GM18861 (cell line): Measurements from ENCODE around the gene IGSF21.
"Not testable (repeated sequence)": the region's sequence is repeated elsewhere in the genome, so short reads cannot be mapped to it uniquely, and the experiment has no call there.

Experiments
- ATAC-seq: cut with Tn5 transposase; IDR thresholded peaks from one replicate; pipeline ENCODE4 v1.9.1; 2021; ENCODE audit not compliant: unreplicated experiment

IGSF21 gene

DNA sequence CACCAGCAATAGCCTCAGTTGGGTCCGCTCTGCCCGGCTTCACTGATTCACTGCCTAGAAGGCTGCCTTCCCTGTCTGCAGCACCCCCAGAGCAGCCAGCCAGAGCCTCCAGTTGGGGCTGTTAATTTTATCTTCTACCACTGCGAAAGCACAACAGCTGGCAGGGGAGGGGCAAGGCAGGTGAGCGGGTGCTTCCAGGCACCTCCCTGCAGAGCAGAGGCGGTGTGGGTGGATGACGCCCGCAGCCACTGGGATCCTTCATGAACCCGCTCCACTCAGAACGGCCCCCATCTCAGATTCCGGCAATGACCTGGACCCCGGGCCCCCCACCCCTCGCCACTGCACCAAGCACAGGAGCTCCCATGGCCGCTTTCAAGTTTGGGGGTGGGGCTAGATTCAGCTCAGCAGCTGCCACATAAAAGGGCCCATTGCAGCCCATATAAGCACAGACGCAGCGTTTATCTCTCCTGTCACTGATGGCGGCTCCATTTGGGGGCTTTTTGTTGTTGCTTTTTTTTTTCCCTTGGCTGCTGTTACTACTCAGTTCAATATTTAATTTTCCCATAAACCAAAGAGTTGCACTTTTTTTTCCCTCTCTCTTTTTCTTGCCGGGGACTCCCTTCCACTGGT is 245.2 kb downstream of the IGSF21 start:
- ATAC-seq: no peak

- ATAC-seq: no peak
Measured at GRCh38 chr1:18353528-18353927, 245.9 kb downstream of the IGSF21 start.

- no peak for ATAC-seq
Measured at GRCh38 chr1:18353992-18354391, 246.4 kb downstream of the IGSF21 start.

DNA sequence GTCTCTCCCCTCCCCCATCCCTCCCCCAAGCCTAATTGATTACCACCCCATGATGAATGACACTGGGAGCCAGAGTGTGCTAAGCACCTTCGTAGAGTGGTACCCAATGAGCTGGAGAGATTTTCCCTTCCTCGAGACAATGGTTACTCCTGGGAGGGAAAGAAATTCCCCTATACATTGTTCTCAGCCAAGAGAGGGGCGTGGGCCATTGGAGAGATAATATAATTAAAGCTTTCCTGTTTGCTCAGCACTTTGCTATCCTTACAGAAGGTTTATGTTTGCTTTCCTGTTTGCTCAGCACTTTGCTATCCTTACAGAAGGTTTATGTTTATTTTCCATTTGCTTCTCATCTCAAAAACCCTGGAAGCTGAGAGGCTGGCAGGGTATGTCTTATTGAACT is 247.0 kb downstream of the IGSF21 start:
- ATAC-seq: no peak

DNA sequence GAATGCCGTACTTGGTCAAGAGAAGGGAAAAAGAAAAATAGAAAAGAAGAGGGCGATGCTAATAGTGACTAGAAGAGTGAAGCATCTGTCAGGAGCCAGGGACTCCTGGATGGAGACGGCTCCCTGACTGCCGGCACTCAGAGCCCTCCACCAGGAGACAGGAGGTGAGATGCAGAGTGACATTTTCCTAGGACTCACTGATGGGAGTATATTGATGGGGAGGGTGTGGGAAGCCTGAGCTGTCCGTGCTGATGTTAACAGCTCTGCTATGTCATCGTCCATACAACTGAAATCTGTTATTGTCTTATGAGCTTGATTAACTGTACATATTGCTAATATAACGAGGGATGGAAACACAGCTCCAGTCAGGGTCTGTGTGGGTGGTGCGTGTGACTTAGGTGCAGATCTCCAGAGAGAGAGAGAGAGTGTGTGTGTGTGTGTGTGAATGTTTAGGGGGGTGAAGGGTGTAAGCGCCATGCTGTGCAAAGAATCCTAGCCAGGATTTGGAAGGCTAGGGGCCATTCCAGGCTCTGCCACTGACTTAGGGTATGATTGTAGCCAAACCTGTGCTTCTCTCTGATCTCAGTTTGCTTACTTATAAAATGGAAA is 250.1 kb downstream of the IGSF21 start:
- no peak for ATAC-seq

DNA sequence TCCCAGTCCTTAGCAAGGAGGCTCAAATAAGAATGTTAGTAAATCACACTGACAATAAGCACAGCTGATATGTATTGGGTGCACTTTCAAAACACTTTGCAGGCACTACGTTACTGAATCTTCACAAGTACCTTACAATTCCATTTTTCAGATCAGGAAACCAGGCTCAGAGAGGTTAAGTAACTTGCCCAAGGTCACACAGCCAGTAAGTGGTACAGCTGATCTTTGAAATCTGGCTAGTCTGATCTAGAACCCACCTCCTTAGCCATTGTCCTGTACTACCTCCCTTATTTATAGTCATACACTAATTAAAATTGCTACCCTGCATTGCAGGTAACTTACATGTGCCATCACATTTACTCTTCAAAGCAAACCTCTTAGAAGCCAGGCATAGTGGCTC is 251.0 kb downstream of the IGSF21 start:
- ATAC-seq: no peak

DNA sequence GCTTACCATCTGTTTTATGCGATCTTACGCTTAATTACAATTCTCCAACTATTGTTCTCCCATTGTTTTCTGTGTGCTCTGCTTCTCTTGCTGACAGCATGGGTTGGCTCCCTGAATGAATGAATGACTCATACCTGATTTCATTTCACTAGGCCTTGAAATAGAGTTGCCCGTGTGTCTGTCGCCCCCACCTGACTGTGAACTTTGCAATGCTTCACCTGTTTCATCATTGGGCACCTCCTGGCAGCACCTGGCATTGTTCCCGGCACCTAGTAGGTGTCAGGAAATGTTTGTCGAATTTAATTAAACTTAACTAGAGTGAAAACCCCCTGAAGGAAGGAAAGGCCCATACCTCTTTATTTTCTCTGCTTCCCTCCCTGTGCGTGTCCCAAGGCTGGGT is 252.7 kb downstream of the IGSF21 start:
- ATAC-seq: no peak

DNA sequence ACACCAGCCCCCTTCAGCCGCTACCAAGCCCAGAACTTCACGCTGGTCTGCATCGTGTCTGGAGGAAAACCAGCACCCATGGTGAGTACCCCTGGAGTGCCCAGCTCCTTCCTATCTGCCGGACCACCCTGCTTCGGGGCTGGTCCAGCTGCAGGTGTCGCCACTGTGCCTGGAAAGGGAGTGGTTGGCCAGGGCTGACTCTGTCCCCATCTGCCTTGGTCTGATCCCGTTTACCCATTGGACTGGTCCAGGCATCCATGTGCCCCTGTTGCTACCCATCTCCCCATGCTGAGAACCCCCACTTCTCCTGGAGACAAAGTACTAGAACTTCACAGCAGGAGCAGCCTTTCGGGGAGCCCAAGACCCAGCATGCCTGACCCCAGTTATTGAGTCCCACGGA is 254.6 kb downstream of the IGSF21 start:
- ATAC-seq: no peak

DNA sequence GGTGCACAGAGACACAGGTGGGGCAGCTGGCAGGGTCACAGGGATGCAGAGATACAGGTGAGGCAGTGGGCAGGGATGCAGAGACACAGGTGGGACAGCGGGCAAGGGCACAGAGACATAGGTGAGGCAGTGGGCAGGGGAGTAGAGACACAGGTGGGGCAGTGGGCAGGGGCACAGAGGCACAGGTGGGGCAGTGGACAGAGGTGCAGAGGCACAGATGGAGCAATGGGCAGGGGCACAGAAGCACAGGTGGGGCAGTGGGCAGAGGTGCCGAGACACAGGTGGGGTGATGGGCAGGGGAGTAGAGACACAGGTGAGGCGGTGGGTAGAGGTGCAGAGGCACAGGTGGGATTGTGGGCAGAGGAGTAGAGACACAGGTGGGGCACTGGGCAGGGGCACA is 255.8 kb downstream of the IGSF21 start:
- ATAC-seq: no peak

- no peak for ATAC-seq
Measured at GRCh38 chr1:18365099-18365705, 257.6 kb downstream of the IGSF21 start.

DNA sequence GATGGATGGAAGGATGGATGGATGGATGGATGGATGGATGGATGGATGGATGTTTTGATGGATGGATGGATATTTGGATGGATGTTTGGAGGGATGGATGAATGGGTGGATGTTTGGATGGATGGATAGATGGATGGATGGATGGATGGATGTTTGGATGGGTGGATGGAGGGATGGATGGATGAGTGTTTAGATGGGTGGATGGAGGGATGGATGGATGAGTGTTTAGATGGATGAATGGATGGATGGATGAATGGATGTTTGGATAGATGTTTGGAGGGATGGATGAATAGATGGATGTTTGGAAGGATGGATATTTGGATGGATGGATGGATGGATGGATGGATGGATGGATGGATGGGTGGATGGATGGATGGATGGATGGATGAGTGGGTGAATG is 264.9 kb downstream of the IGSF21 start:
- not testable (repeated sequence) for ATAC-seq

- no peak for ATAC-seq
Measured at GRCh38 chr1:18373151-18373550, 265.6 kb downstream of the IGSF21 start.

DNA sequence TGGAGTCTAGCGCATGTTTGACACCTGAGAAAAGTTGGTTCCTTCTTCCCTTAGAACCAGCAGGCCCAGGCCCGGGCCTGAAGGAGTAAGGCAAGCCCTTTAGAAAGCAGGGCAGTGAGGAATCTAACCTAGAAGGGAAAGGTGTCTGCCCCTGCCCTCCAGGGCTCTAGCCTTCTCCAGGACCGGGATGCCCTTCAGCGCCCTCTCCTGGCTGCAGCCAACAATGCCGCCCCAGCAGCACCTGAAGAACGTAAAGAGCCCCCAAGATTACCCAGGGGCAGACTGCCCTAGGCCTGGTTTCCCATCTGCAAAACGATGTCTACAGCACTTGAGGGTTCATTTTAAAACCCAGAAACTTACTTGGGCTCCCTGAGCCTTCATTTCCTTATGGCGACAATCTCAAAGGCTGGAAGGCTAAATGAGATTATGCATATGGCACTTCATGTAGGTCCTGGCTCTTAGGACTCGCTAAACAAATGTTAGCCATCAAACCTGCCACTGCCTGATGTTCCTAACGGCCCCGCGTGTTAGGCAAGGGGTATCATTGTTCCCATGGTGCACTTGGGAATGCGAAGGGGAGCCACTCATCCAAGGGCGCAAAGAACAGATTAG is 266.4 kb downstream of the IGSF21 start:
- no peak for ATAC-seq

- ATAC-seq: no peak
Measured at GRCh38 chr1:18376661-18377060, 269.1 kb downstream of the IGSF21 start.

DNA sequence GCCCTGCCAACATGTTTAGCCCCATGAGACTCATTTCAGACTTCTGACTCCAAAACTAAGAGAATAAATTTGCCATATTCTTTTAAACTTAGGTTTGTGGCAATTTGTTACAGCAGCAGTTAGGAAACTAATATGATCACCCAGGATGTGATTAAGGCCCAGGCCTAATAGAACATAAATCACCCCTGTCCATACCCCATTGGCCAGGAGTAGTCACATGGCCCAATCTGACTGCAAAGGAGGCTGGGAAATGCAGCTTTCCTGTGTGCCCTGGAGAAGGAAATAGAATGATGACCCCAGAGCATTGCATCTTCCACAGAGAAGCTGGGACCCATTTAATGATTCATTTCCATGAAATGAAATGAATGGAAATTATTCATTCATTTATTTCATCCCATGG is 272.7 kb downstream of the IGSF21 start:
- ATAC-seq: no peak

DNA sequence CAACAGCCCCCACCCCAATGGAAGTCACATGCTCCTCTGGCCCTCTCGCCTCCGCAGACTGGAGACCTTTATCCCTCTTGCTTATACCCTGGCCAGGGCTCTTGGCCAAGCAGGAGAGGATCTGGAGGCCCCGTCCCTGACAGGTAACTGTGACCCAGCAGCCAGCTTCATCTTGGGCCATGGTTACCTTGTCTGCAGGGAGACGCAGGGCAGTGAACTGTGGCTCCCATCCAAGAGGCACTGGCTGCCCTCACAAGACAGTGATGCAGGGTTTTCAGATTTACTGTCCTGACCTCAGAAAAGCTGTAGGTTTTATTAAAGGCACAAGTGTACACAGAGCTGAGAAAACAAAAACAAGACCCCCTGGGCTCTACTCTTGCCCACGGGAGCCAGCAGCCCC is 276.5 kb downstream of the IGSF21 start:
- no peak for ATAC-seq

DNA sequence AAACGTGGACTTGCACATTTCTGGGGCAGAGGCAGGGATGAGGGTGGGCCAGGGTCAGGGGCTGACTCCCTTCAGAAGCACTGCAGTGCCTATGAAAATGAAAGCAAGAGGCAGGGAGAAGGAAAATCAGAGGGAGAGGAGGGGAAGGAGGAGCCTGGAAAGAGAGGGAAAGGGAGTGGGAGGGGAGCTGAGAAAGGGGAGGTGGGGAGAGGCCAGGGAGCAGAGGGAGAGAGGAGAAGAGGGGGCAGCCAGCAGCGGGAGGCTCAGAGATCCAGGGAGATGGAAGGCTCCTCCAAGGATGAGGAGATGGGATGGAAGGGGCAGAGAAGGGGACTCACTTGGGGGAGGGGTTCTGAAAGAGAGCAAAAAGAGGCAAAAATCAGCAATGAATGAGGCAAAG is 276.9 kb downstream of the IGSF21 start:
- no peak for ATAC-seq

DNA sequence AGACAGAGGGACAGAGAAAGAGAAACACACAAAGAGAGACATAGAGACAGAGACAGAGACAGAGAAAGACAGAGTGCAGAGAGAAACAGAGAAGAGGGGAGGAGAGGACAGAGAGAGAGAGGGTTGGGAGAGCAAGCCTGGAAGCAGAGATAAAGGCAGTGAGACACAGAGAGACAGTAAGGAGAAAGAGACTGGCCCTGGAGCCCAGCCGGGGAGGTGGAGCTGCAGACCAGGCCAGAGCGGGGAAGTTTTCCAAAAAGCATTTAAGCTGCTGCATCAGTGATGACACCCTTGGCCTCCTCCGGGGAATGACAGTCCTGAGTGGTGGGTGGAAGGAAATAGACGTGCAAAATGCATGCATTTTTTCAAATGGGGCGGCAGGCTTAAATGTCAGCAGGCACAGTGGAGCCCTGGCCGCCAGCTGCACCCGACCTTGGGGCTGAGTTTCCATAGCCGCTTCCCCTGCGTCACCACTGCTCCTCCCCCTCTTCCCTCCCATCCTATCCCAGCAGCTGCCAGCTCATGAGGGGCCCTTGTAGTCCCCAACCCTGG is 277.7 kb downstream of the IGSF21 start:
- ATAC-seq: no peak

GRCh38 chr1:18386591-18386990 is 279.0 kb downstream of the IGSF21 start:
- ATAC-seq: no peak

DNA sequence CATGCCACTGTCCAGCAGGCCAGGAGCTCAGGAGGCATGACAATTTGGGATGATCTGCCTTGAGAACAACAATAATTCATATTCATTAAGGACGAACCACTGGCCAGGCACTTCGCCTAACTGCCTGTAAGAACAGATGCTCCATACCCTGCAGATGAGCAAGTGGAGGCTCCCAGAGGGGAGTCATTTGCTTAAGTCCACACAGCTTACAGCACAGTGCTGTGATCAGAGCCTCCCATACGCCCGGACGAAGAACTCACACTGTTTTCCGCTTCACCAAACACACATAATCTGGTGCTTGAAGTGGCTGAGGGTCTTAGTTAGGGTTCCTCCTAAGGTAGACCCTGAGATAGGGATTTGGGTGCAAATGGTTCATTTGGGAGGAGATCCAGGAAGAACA is 279.7 kb downstream of the IGSF21 start:
- no peak for ATAC-seq

- ATAC-seq: no peak
Measured at GRCh38 chr1:18390953-18391352, 283.4 kb downstream of the IGSF21 start.

DNA sequence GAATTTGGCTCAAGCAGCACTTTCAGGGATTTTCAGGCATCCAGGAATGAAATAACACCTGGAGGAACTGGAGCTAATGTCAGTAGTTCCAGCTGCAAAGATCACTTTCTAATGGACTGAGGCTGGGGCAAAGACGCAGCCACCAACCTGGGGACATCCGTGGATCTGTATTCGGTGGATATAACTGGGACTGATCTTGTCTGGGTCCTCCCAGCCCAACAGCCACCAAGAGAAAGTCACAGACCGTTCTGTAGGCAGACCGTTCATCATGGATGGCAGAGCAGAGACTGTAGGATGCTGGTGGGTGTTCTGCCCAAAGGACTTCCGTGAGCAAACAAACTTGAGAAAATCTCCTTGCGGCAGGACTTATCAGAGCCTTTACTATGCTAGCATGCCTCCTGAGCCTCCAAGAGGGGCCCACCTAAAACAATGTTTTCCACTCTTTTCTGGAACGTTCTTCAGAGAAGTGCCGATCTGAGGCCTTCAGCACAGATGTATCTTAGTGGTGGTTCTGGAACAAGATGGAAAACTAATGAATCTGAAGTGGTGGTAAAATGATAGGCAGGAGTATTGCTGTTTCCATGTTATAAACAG is 287.1 kb downstream of the IGSF21 start:
- ATAC-seq: no peak
